CD4-positive, alpha-beta T cell treated with Interleukin-6 for 4 hours (primary cell): Measurements from ENCODE around the gene WRAP73.

Experiments used
- DNase-seq: peaks from one replicate; pipeline ENCODE4 v3.0.0-alpha.2; 2020; ENCODE audit warnings: mixed read lengths

WRAP73 gene

GRCh38 chr1:3664700-3665375 lies 14.9 kb upstream of the WRAP73 start:
- DNase-seq: no peak

GRCh38 chr1:3663999-3664699 lies 14.2 kb upstream of the WRAP73 start:
- no peak for DNase-seq

GRCh38 chr1:3662080-3662671 lies 12.3 kb upstream of the WRAP73 start:
- no peak for DNase-seq

GRCh38 chr1:3661631-3662030 lies 11.7 kb upstream of the WRAP73 start:
- no peak for DNase-seq

GRCh38 chr1:3660704-3661103 lies 10.8 kb upstream of the WRAP73 start:
- no peak for DNase-seq

GRCh38 chr1:3659093-3659492 lies 9.2 kb upstream of the WRAP73 start:
- no peak for DNase-seq

- no peak for DNase-seq
Measured at GRCh38 chr1:3658231-3658615, 8.3 kb upstream of the WRAP73 start.

GRCh38 chr1:3657578-3658230 lies 7.8 kb upstream of the WRAP73 start:
- DNase-seq: no peak

- no peak for DNase-seq
Measured at GRCh38 chr1:3657096-3657475, 7.2 kb upstream of the WRAP73 start.

- DNase-seq: no peak
Measured at GRCh38 chr1:3656450-3657095, 6.7 kb upstream of the WRAP73 start.

- no peak for DNase-seq
Measured at GRCh38 chr1:3654549-3655281, 4.8 kb upstream of the WRAP73 start.

GRCh38 chr1:3653286-3653618 lies 3.3 kb upstream of the WRAP73 start:
- no peak for DNase-seq

GRCh38 chr1:3652548-3653285 lies 2.8 kb upstream of the WRAP73 start:
- DNase-seq: no peak

GRCh38 chr1:3651930-3652547 lies 2.1 kb upstream of the WRAP73 start, which contains the start of gene TP73:
TP73 (plus strand) TSS chr1:3652516; CDS start chr1:3682366, 29,850 bp downstream.
- no peak for DNase-seq

- DNase-seq: no peak
Measured at GRCh38 chr1:3651026-3651929, 1.4 kb upstream of the WRAP73 start.

- no peak for DNase-seq
Measured at GRCh38 chr1:3650248-3651025, 534 bp upstream of the WRAP73 start.

- DNase-seq: no peak
Measured at GRCh38 chr1:3646596-3646995, 3.3 kb downstream of the WRAP73 start.

GRCh38 chr1:3645666-3646355 lies 4.1 kb downstream of the WRAP73 start:
- no peak for DNase-seq

GRCh38 chr1:3645247-3645646 lies 4.7 kb downstream of the WRAP73 start:
- no peak for DNase-seq
